Endothelial cell of umbilical vein (primary cell): ENCODE measurements around the gene CPED1.

Source experiments
- JUN ChIP-seq: IDR thresholded peaks from 2 replicates; pipeline ENCODE4 v1.6.1; 2011; ENCODE audit warnings: borderline replicate concordance, low read depth; ENCODE audit not compliant: insufficient read length, insufficient read depth
- POLR2A ChIP-seq: IDR thresholded peaks from 2 replicates; pipeline ENCODE4 v1.6.1; 2012; ENCODE audit warnings: low read depth, mild to moderate bottlenecking, control low read depth, low read length
- TF ChIP-seq, protein P1 (sequence below), 2 donors: IDR thresholded peaks; 1 replicate in 1 of 2; 2 replicates in 1 of 2; pipeline ENCODE4 v1.5.1; 2011; ENCODE audit warnings: low read length in 2 of 2, mild to moderate bottlenecking in 2 of 2, moderate library complexity in 2 of 2, control low read depth in 1 of 2, inconsistent platforms in 1 of 2, low read depth in 1 of 2; ENCODE audit not compliant: insufficient read depth in 1 of 2; ENCODE audit errors: extremely low read depth in 1 of 2
- TF ChIP-seq, protein P2 (sequence below): IDR thresholded peaks from 2 replicates; pipeline ENCODE4 v1.6.1; 2011; ENCODE audit not compliant: insufficient read depth, insufficient read length

DNA sequence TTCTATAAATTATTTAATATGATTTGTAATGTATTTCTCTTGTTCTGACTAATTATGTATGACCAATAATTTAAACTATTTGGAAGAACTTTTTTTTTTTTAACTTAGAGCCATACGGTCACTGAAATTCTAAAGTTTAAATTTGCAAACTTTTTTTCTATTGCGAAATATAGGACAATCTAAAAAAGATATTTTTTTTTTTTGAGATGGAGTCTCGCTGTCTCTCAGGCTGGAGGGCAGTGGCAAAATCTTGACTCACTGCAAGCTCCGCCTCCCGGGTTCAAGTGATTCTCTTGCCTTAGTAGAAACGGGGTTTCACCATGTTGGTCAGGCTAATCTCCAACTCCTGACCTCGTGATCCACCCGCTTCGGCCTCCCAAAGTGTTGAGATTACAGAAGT, 130.5 kb downstream of the CPED1 start:
- TF ChIP-seq, protein P1, sequence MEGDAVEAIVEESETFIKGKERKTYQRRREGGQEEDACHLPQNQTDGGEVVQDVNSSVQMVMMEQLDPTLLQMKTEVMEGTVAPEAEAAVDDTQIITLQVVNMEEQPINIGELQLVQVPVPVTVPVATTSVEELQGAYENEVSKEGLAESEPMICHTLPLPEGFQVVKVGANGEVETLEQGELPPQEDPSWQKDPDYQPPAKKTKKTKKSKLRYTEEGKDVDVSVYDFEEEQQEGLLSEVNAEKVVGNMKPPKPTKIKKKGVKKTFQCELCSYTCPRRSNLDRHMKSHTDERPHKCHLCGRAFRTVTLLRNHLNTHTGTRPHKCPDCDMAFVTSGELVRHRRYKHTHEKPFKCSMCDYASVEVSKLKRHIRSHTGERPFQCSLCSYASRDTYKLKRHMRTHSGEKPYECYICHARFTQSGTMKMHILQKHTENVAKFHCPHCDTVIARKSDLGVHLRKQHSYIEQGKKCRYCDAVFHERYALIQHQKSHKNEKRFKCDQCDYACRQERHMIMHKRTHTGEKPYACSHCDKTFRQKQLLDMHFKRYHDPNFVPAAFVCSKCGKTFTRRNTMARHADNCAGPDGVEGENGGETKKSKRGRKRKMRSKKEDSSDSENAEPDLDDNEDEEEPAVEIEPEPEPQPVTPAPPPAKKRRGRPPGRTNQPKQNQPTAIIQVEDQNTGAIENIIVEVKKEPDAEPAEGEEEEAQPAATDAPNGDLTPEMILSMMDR (IDR thresholded peaks at IDR 0.05; ENCODE audit: extremely low read depth in 1 of 2, insufficient read depth in 1 of 2, low read depth in 1 of 2, low read length in 2 of 2): no peak
- no peak for TF ChIP-seq POLR2A
- TF ChIP-seq, protein P2, sequence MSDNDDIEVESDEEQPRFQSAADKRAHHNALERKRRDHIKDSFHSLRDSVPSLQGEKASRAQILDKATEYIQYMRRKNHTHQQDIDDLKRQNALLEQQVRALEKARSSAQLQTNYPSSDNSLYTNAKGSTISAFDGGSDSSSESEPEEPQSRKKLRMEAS: no peak
- no peak for TF ChIP-seq JUN
